ENCODE results near the gene IQSEC1. TPM values are rescaled to one million over a fixed set of nuclear protein-coding genes. Genes with fewer than 3 reads are reported as not detected.

The IQSEC1 gene
- total and polyA plus RNA-seq, 2 experiments from 2014 or later = 21.2 to 24.7 TPM

DNA sequence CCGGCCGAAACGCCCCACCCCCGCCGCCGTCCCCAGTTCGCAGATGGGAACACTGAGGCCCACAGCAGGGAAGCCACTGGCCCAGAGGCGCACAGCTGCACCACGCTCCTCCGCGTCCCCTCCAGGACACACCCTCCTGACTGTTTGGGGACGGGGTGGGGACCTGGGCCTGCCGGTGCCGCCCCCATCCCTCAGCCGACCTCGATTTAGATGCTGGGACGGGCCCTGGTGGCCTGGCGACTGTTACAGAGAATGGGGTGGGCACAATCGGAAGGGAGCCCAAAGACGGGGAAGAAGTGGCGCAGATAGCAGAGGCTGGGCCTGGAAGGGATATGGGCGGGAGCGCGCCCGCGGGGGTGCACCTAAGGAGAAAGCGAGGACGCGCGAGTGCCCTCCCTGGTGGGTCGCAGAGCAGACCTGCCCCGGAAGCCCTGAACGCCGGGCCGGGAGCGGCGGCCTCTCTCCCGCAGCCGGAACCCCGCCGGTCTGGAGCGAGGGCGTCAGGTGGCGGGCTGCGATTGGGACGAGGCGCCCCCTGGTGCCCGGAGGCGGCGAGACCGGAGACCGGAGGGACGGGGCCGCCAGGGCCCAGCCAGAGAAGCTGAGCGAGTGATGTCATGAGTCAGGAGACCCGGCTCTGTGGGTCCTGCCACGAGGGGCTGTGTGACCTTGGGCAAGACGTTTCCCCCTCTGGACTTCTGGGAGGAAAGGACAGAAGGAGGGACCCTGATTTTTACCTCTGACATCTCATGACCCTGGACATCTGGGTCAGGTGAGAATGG lies 78.4 kb downstream of the IQSEC1 start:
- peaks cover 8% of the 10 kb centered on the region for H3K4me1 ChIP-seq (ENCODE audit: insufficient read depth)
- H3K27me3 ChIP-seq = no peaks in the 10 kb centered on the region
- no peaks in the 10 kb centered on the region for H3K79me2 ChIP-seq
- H2AFZ ChIP-seq = peak overlapping the region; percentile 69
- peak overlapping the region; percentile 90 for H3K4me2 ChIP-seq
- H3K4me3 ChIP-seq = peak overlapping the region; percentile 60
- peak overlapping the region; percentile 87 for H3K27ac ChIP-seq
- TF ChIP-seq, protein P1, sequence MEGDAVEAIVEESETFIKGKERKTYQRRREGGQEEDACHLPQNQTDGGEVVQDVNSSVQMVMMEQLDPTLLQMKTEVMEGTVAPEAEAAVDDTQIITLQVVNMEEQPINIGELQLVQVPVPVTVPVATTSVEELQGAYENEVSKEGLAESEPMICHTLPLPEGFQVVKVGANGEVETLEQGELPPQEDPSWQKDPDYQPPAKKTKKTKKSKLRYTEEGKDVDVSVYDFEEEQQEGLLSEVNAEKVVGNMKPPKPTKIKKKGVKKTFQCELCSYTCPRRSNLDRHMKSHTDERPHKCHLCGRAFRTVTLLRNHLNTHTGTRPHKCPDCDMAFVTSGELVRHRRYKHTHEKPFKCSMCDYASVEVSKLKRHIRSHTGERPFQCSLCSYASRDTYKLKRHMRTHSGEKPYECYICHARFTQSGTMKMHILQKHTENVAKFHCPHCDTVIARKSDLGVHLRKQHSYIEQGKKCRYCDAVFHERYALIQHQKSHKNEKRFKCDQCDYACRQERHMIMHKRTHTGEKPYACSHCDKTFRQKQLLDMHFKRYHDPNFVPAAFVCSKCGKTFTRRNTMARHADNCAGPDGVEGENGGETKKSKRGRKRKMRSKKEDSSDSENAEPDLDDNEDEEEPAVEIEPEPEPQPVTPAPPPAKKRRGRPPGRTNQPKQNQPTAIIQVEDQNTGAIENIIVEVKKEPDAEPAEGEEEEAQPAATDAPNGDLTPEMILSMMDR (IDR thresholded peaks at IDR 0.05; ENCODE audit: poor library complexity) = peak; percentile 95
- TF ChIP-seq EZH2 (IDR thresholded peaks at IDR 0.05; ENCODE audit: borderline replicate concordance) = no peak
- H4K20me1 ChIP-seq (ENCODE audit: insufficient read depth, poor library complexity, severe bottlenecking) = no peaks in the 10 kb centered on the region
- peak; percentile 95 for DNase-seq (ENCODE audit: low spot score)
- H3K9me2 ChIP-seq (replicated peaks; ENCODE audit: insufficient read depth) = no peaks in the 10 kb centered on the region
- H3K36me3 ChIP-seq (replicated peaks; ENCODE audit: insufficient read depth, low read depth) = no peaks in the 10 kb centered on the region
- no peaks in the 10 kb centered on the region for H3K9me3 ChIP-seq (ENCODE audit: low read depth)
- WGBS (ENCODE audit: low lambda C conversion rate, missing lambda C conversion rate) = 2% methylated on average over 42 of the region's 58 CpGs

DNA sequence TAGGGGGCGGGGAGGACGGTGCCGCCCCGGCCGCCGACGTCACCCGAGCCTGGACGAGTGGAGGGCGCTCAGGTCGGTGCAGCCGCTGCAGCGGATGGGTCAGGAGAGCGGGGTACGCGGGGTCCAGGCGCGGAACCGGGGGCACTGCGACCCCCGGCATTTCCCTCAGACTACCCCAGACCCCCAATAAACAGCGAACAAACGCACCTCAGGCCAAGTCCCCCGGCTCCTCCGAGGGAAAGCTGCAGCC lies 78.9 kb downstream of the IQSEC1 start:
- no peaks in the 10 kb centered on the region for H3K9me2 ChIP-seq (replicated peaks; ENCODE audit: insufficient read depth)
- WGBS (ENCODE audit: low lambda C conversion rate, missing lambda C conversion rate) = 5% methylated on average over 11 of the region's 25 CpGs
- no peak for TF ChIP-seq EZH2phosphoT487 (IDR thresholded peaks at IDR 0.05; ENCODE audit: low read depth, severe bottlenecking, unreplicated experiment)
- TF ChIP-seq EZH2 (IDR thresholded peaks at IDR 0.05; ENCODE audit: borderline replicate concordance) = no peak
- TF ChIP-seq, protein P1 (IDR thresholded peaks at IDR 0.05; ENCODE audit: poor library complexity) = no peak
- no peaks in the 10 kb centered on the region for H3K9me3 ChIP-seq (ENCODE audit: low read depth)
- peak overlapping the region; percentile 60 for H3K4me3 ChIP-seq
- peaks cover 8% of the 10 kb centered on the region for H3K4me1 ChIP-seq (ENCODE audit: insufficient read depth)
- H3K27ac ChIP-seq = peak overlapping the region; percentile 87
- no peaks in the 10 kb centered on the region for H3K36me3 ChIP-seq (replicated peaks; ENCODE audit: insufficient read depth, low read depth)
- no peaks in the 10 kb centered on the region for H3K79me2 ChIP-seq
- no peak for DNase-seq (ENCODE audit: low spot score)
- peak overlapping the region; percentile 90 for H3K4me2 ChIP-seq
- peak overlapping the region; percentile 69 for H2AFZ ChIP-seq
- H3K27me3 ChIP-seq = no peaks in the 10 kb centered on the region
- no peaks in the 10 kb centered on the region for H4K20me1 ChIP-seq (ENCODE audit: insufficient read depth, poor library complexity, severe bottlenecking)

DNA sequence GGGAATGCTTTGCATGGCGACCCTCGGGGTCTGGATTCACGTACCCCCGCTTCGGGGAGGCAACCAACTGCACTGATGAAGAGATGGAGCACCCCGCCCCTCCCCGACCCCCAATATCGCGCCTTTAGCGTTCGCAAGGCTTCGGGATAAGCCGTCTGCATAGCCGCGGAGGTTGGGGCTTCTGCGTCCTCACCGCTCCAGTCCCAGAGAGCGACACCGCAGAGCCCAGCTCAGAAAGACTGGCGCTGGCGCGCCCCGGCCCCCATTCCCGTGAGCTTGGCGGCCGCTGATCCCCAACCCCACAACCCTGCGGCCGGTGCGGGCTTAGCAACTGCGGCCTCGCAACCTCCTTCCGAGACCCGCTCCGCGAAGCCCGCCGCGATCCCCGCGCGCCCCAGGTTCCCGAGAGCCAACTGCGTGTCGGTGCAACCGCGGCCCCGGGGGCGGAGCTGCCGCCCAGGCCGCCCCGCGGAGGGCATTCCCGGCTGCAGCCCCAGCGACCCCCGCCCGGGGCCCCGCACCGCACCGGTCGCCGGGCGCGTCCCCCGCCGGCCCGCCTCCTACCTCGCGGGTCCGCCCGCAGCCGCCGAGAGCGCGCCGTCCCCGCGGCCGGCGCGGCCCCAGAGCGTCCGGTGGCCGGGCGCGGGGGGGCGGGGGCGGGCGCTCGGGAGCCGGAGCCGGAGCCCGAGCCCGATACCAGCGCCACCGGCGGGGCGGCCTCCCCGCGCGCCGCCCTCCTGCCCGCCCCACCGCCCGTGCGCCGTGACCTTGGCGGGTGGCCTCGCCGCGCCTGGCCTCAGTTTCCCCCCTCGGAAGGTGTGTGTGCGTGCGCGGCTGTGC lies 79.5 kb downstream of the IQSEC1 start:
- no peaks in the 10 kb centered on the region for H3K36me3 ChIP-seq (replicated peaks; ENCODE audit: insufficient read depth, low read depth)
- peak; percentile 66 for DNase-seq (ENCODE audit: low spot score)
- 3% methylated on average over 16 of the region's 114 CpGs for WGBS (ENCODE audit: low lambda C conversion rate, missing lambda C conversion rate)

More for the DNA sequence above, 79.5 kb downstream of the IQSEC1 start:
- peaks cover 8% of the 10 kb centered on the region for H3K4me1 ChIP-seq (ENCODE audit: insufficient read depth)
- no peaks in the 10 kb centered on the region for H3K9me2 ChIP-seq (replicated peaks; ENCODE audit: insufficient read depth)
- peak overlapping the region; percentile 87 for H3K27ac ChIP-seq
- H3K4me3 ChIP-seq = peak overlapping the region; percentile 60
- no peaks in the 10 kb centered on the region for H3K79me2 ChIP-seq
- no peaks in the 10 kb centered on the region for H3K9me3 ChIP-seq (ENCODE audit: low read depth)
- peak overlapping the region; percentile 83 for H2AFZ ChIP-seq
- H3K27me3 ChIP-seq = no peaks in the 10 kb centered on the region
- no peaks in the 10 kb centered on the region for H4K20me1 ChIP-seq (ENCODE audit: insufficient read depth, poor library complexity, severe bottlenecking)
- TF ChIP-seq, protein P1 (IDR thresholded peaks at IDR 0.05; ENCODE audit: poor library complexity) = no peak
- TF ChIP-seq EZH2phosphoT487 (IDR thresholded peaks at IDR 0.05; ENCODE audit: low read depth, severe bottlenecking, unreplicated experiment) (no peak), EZH2 (IDR thresholded peaks at IDR 0.05; ENCODE audit: borderline replicate concordance) (no peak)
- H3K4me2 ChIP-seq = peak overlapping the region; percentile 99

Data from hepatocyte (in vitro differentiated cells).